GM06990 (cell line): ENCODE data around the gene GRAMD1C.
A peak's percentile ranks its signal among the peaks of the same experiment; 100 is the strongest.

ENCODE experiments used
- DNase-seq: peaks from one replicate; pipeline ENCODE4 v3.0.0-alpha.2; 2011; ENCODE audit not compliant: insufficient read length; ENCODE audit errors: extremely low read depth
- H3K27me3 ChIP-seq: replicated peaks from 2 replicates; pipeline ENCODE4 v1.6.0; 2011; ENCODE audit warnings: low read length; ENCODE audit not compliant: control insufficient read depth, insufficient read depth
- H3K36me3 ChIP-seq: 2 replicates; pipeline ENCODE4 v1.5.1; 2011; ENCODE audit warnings: low read length; ENCODE audit not compliant: control insufficient read depth, insufficient read depth
- H3K4me3 ChIP-seq: replicated peaks from 2 replicates; pipeline ENCODE4 v1.5.1; 2011; ENCODE audit warnings: low read depth, mild to moderate bottlenecking, control low read depth, low read length
- TF ChIP-seq, protein P1 (sequence below): IDR thresholded peaks from 2 replicates; pipeline ENCODE4 v1.5.1; 2011; ENCODE audit warnings: low read length, control low read depth, mild to moderate bottlenecking, inconsistent platforms; ENCODE audit not compliant: insufficient read depth, poor library complexity, severe bottlenecking

GRAMD1C gene

DNA sequence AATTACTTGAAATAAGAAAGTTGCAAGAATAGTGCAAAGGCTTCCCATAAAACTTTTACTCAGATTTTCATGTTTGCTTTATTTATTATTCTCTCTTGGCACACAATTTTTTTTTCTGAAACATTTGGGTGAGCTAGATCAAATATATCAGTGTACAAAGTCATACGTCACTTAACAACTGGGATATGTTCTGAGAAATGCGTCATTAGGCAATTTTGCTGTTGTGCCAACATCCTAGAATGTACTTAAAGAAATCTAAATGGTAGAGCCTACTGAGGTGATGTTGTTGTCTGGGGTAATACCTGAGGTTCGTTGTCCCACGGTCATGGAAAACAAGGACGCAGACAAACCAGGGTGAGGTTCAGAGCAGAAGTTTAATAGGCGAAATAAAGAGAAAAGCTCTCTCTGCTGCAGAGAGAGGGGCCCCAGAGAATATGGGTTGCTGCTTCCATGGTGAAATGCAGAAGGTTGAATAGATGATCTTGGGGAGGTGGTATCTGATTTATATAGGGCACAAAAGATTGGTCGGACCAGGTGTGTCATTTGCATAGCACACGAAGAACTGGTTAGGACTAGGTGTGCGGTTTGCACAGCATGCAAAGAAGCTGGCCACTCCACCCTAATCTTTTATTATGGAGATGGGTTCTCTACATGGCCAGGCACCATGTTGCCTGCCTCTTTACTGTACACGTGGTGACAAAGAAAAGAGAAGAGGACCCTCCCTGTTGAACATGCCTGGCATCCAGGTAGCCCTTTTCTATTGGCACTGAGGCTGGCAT, 8.8 kb upstream of the GRAMD1C start:
- Histone ChIP-seq H3K4me3 (no peak overlapping the region), H3K27me3 (no peaks in the 10 kb centered on the region), H3K36me3 (no peaks in the 10 kb centered on the region)
- TF ChIP-seq, protein P1, sequence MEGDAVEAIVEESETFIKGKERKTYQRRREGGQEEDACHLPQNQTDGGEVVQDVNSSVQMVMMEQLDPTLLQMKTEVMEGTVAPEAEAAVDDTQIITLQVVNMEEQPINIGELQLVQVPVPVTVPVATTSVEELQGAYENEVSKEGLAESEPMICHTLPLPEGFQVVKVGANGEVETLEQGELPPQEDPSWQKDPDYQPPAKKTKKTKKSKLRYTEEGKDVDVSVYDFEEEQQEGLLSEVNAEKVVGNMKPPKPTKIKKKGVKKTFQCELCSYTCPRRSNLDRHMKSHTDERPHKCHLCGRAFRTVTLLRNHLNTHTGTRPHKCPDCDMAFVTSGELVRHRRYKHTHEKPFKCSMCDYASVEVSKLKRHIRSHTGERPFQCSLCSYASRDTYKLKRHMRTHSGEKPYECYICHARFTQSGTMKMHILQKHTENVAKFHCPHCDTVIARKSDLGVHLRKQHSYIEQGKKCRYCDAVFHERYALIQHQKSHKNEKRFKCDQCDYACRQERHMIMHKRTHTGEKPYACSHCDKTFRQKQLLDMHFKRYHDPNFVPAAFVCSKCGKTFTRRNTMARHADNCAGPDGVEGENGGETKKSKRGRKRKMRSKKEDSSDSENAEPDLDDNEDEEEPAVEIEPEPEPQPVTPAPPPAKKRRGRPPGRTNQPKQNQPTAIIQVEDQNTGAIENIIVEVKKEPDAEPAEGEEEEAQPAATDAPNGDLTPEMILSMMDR, result no peak
- DNase-seq, result no peak

DNA sequence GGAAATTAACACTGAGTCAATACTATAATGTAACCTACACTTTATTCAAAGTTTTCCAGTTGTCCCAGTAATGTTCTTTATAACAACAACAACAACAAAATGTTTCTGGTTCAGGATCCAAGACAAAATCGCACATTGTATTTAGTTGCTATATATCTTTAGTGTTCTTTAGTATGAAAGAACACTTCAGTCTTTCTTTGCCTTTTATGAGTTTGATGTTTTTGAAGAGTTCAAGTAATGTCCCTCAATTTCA, 7.6 kb upstream of the GRAMD1C start:
- no peaks in the 10 kb centered on the region for H3K27me3 ChIP-seq
- H3K4me3 ChIP-seq, result no peak overlapping the region
- TF ChIP-seq, protein P1, result no peak
- no peaks in the 10 kb centered on the region for H3K36me3 ChIP-seq
- DNase-seq, result no peak

DNA sequence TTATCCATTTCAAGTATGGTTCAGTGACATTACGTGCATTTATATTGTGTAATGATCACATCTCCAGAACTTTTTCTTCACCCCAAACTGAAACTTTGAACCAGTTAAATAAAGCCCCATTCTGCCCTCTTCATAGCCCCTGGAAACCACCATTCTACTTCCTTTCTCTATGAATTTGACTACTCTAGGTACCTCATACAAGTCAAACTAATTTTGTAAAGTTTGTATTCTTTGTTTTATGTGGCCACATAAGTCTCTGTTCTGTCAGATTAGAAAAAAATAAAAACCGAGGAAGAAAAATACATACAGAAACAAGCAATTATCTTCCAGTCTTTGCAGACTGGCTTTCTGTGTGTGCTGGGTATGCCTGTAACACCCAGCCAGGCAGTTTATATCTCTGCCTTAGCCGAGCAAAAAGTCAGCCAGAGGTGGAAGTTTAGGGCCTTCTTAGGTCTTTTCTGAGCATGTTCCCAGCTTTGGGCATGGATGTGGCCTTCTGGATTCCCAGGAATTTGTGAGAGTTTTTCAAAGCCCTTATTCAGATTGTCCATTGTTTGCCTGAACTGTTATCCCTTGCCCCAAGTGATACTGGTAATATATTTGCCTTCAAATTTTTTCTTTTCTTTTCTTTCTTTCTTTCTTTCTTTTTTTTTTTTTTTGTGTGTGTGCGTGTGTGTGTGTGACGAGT, 6.0 kb upstream of the GRAMD1C start:
- no peak for DNase-seq
- Histone ChIP-seq H3K27me3 (no peaks in the 10 kb centered on the region), H3K36me3 (no peaks in the 10 kb centered on the region), H3K4me3 (no peak overlapping the region)
- TF ChIP-seq, protein P1, result no peak

DNA sequence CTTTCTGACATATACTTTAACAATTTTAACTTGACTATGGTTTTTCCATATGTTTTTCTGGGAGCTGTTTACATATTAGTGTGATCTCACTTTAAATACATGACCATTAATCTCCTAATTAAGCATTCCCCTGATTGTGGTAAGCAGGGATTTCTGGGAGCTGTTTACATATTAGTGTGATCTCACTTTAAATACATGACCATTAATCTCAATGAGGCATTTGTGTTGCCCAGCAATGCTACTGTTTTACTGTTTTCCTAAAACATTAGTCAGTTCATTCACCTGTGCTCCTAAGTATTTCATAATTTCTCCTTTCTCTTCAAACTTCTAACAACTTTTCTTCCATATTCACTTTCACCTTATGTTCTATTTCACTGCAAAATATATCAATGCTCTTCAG, 3.6 kb upstream of the GRAMD1C start:
- no peak for DNase-seq
- TF ChIP-seq, protein P1, result no peak
- Histone ChIP-seq H3K4me3 (no peak overlapping the region), H3K36me3 (no peaks in the 10 kb centered on the region), H3K27me3 (no peaks in the 10 kb centered on the region)

DNA sequence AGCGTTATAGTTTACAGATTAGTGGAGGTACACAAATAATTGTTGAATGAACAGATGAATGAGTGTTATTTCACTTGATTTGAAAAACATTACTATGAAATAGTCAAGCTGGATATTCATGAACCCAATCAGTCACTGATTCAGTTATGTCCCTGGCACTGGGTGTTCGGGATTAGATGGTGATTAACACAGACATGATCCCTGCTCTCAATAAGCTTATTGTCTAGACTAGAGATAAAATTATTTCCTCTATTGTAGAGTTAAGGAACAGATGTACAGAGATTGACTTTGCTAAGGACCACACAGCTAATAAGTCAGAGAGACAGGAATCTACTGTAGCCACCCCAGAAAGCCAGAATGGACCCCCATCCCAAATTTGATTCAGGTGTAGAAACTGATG, 963 bp downstream of the GRAMD1C start:
- TF ChIP-seq, protein P1, result no peak
- no peaks in the 10 kb centered on the region for H3K36me3 ChIP-seq
- peak overlapping the region; percentile 69 for H3K4me3 ChIP-seq
- H3K27me3 ChIP-seq, result no peaks in the 10 kb centered on the region
- no peak for DNase-seq
